Neuron (in vitro differentiated cells): ENCODE measurements around the gene P3H2.

Experiments
- H2AFZ ChIP-seq: one replicate; pipeline ENCODE4 v1.6.1; 2013; ENCODE audit warnings: low read depth, mild to moderate bottlenecking, inconsistent platforms, low read length, moderate library complexity
- H3K27me3 ChIP-seq: one replicate; pipeline ENCODE4 v1.6.1; 2013; ENCODE audit warnings: low read length; ENCODE audit not compliant: insufficient read depth
- H3K36me3 ChIP-seq: one replicate; pipeline ENCODE4 v1.6.1; 2013; ENCODE audit warnings: low read length; ENCODE audit not compliant: insufficient read depth
- H3K4me1 ChIP-seq: one replicate; pipeline ENCODE4 v1.6.1; 2013; ENCODE audit warnings: low read length; ENCODE audit not compliant: insufficient read depth
- H3K4me3 ChIP-seq: 2 replicates; pipeline ENCODE4 v1.5.1; 2013; ENCODE audit warnings: mild to moderate bottlenecking, low read length, moderate library complexity
- H3K9me3 ChIP-seq: one replicate; pipeline ENCODE4 v1.6.1; 2013; ENCODE audit warnings: low read length

P3H2 gene

GRCh38 chr3:189990826-189991225 lies 129.9 kb downstream of the P3H2 start:
- H3K9me3 ChIP-seq: no peaks in the 10 kb centered on the region
- H3K4me1 ChIP-seq: no peaks in the 10 kb centered on the region
- no peak overlapping the region for H2AFZ ChIP-seq
- no peaks in the 10 kb centered on the region for H3K27me3 ChIP-seq
- H3K36me3 ChIP-seq: no peaks in the 10 kb centered on the region
- no peak overlapping the region for H3K4me3 ChIP-seq

GRCh38 chr3:189988854-189989253 lies 131.8 kb downstream of the P3H2 start:
- no peaks in the 10 kb centered on the region for H3K4me1 ChIP-seq
- no peaks in the 10 kb centered on the region for H3K9me3 ChIP-seq
- no peak overlapping the region for H2AFZ ChIP-seq
- H3K27me3 ChIP-seq: no peaks in the 10 kb centered on the region
- no peaks in the 10 kb centered on the region for H3K36me3 ChIP-seq
- no peak overlapping the region for H3K4me3 ChIP-seq

GRCh38 chr3:189988322-189988721 lies 132.4 kb downstream of the P3H2 start:
- H3K36me3 ChIP-seq: no peaks in the 10 kb centered on the region
- H3K27me3 ChIP-seq: no peaks in the 10 kb centered on the region
- no peak overlapping the region for H2AFZ ChIP-seq
- no peak overlapping the region for H3K4me3 ChIP-seq
- H3K9me3 ChIP-seq: no peaks in the 10 kb centered on the region
- no peaks in the 10 kb centered on the region for H3K4me1 ChIP-seq

- Histone ChIP-seq H3K27me3 (no peaks in the 10 kb centered on the region), H3K36me3 (no peaks in the 10 kb centered on the region), H2AFZ (no peak overlapping the region), H3K4me3 (no peak overlapping the region), H3K4me1 (no peaks in the 10 kb centered on the region), H3K9me3 (no peaks in the 10 kb centered on the region)
Observed at GRCh38 chr3:189985948-189986347, 134.7 kb downstream of the P3H2 start.

- Histone ChIP-seq H3K9me3 (no peaks in the 10 kb centered on the region), H3K4me3 (no peak overlapping the region), H2AFZ (no peak overlapping the region), H3K27me3 (no peaks in the 10 kb centered on the region), H3K36me3 (no peaks in the 10 kb centered on the region), H3K4me1 (no peaks in the 10 kb centered on the region)
Observed at GRCh38 chr3:189983612-189984011, 137.1 kb downstream of the P3H2 start.

- Histone ChIP-seq H3K9me3 (no peaks in the 10 kb centered on the region), H3K27me3 (no peaks in the 10 kb centered on the region), H2AFZ (no peak overlapping the region), H3K36me3 (no peaks in the 10 kb centered on the region), H3K4me1 (no peaks in the 10 kb centered on the region), H3K4me3 (no peak overlapping the region)
Observed at GRCh38 chr3:189982321-189982945, 138.3 kb downstream of the P3H2 start.

- Histone ChIP-seq H2AFZ (no peak overlapping the region), H3K36me3 (no peaks in the 10 kb centered on the region), H3K9me3 (no peaks in the 10 kb centered on the region), H3K27me3 (no peaks in the 10 kb centered on the region), H3K4me1 (no peaks in the 10 kb centered on the region), H3K4me3 (no peak overlapping the region)
Observed at GRCh38 chr3:189981668-189982067, 139.0 kb downstream of the P3H2 start.

GRCh38 chr3:189978753-189979152 lies 141.9 kb downstream of the P3H2 start:
- Histone ChIP-seq H2AFZ (no peak overlapping the region), H3K4me1 (no peaks in the 10 kb centered on the region), H3K4me3 (no peak overlapping the region), H3K36me3 (peaks cover 1% of the 10 kb centered on the region), H3K9me3 (peaks cover 2% of the 10 kb centered on the region), H3K27me3 (no peaks in the 10 kb centered on the region)

GRCh38 chr3:189977174-189977573 lies 143.5 kb downstream of the P3H2 start:
- Histone ChIP-seq H3K4me3 (no peak overlapping the region), H3K36me3 (peaks cover 5% of the 10 kb centered on the region), H3K27me3 (no peaks in the 10 kb centered on the region), H2AFZ (no peak overlapping the region), H3K9me3 (peaks cover 2% of the 10 kb centered on the region), H3K4me1 (no peaks in the 10 kb centered on the region)

GRCh38 chr3:189975391-189975990 lies 145.2 kb downstream of the P3H2 start:
- no peak overlapping the region for H3K4me3 ChIP-seq
- no peaks in the 10 kb centered on the region for H3K4me1 ChIP-seq
- H3K36me3 ChIP-seq: peaks cover 8% of the 10 kb centered on the region
- peaks cover 2% of the 10 kb centered on the region for H3K9me3 ChIP-seq
- H2AFZ ChIP-seq: no peak overlapping the region
- H3K27me3 ChIP-seq: no peaks in the 10 kb centered on the region

GRCh38 chr3:189974359-189974758 lies 146.3 kb downstream of the P3H2 start:
- H3K4me3 ChIP-seq: no peak overlapping the region
- peaks cover 8% of the 10 kb centered on the region for H3K36me3 ChIP-seq
- H3K4me1 ChIP-seq: no peaks in the 10 kb centered on the region
- H2AFZ ChIP-seq: no peak overlapping the region
- H3K27me3 ChIP-seq: no peaks in the 10 kb centered on the region
- peaks cover 2% of the 10 kb centered on the region for H3K9me3 ChIP-seq

GRCh38 chr3:189967254-189967865 lies 153.3 kb downstream of the P3H2 start:
- H3K4me3 ChIP-seq: no peak overlapping the region
- peaks cover 3% of the 10 kb centered on the region for H3K36me3 ChIP-seq

GRCh38 chr3:189966843-189967242 lies 153.9 kb downstream of the P3H2 start:
- H3K27me3 ChIP-seq: no peaks in the 10 kb centered on the region
- H2AFZ ChIP-seq: no peak overlapping the region
- H3K4me3 ChIP-seq: no peak overlapping the region
- H3K9me3 ChIP-seq: no peaks in the 10 kb centered on the region
- no peaks in the 10 kb centered on the region for H3K4me1 ChIP-seq
- peaks cover 3% of the 10 kb centered on the region for H3K36me3 ChIP-seq

More at GRCh38 chr3:189967254-189967865, 153.3 kb downstream of the P3H2 start:
- H3K4me1 ChIP-seq: no peaks in the 10 kb centered on the region
- H3K27me3 ChIP-seq: no peaks in the 10 kb centered on the region
- no peak overlapping the region for H2AFZ ChIP-seq
- no peaks in the 10 kb centered on the region for H3K9me3 ChIP-seq
